Natural killer cell treated with Interleukin-12 subunit alpha and Interleukin-12 subunit beta and Interleukin-15 and Interleukin-18, amount 100 ng/mL, for 72 hours (primary cell): ENCODE data around the gene AGBL1. TPM values are rescaled to one million over a fixed set of nuclear protein-coding genes. Genes with fewer than 3 reads are reported as not detected.
"Not testable (repeated sequence)": the region's sequence is repeated elsewhere in the genome, so short reads cannot be mapped to it uniquely, and the experiment has no call there.

ENCODE experiments used
- ATAC-seq, 2 donors: fragments of 150-1000 bp; cut with Tn5 transposase in 1 of 2; sonication (Bioruptor Pico), chemical (Tn5 transposase) in 1 of 2; 2 replicates each; pipeline ENCODE4 v1.10.0; 2021
- DNase-seq: peaks from one replicate; pipeline ENCODE4 v3.0.0; 2022; ENCODE audit warnings: low spot score
- H3K27ac Mint-ChIP-seq, 2 donors: 1 replicate in 1 of 2; 2 replicates in 1 of 2; pipeline ENCODE4 v1.8.0; 2022; ENCODE audit warnings: mixed read lengths in 2 of 2, mild to moderate bottlenecking in 1 of 2, moderate library complexity in 1 of 2
- H3K27me3 Mint-ChIP-seq, 2 donors: 1 replicate in 1 of 2; 2 replicates in 1 of 2; pipeline ENCODE4 v1.8.0; 2022; ENCODE audit warnings: mixed read lengths in 2 of 2
- H3K36me3 Mint-ChIP-seq: one replicate; pipeline ENCODE4 v1.8.0; 2022; ENCODE audit warnings: mixed read lengths
- H3K4me1 Mint-ChIP-seq, 2 donors: 1 replicate in 1 of 2; 2 replicates in 1 of 2; pipeline ENCODE4 v1.8.0; 2022; ENCODE audit warnings: low read depth in 2 of 2, mixed read lengths in 2 of 2, mild to moderate bottlenecking in 1 of 2
- H3K4me3 Mint-ChIP-seq: one replicate; pipeline ENCODE4 v1.8.0; 2022; ENCODE audit warnings: mixed read lengths
- H3K9me3 Mint-ChIP-seq: 2 replicates; pipeline ENCODE4 v1.8.0; 2022; ENCODE audit warnings: mixed read lengths
- total RNA-seq, 2 donors: library from RNA; stranded (reverse); gene quantifications; one replicate each; pipeline ENCODE4 v1.2.3, GENCODE V29; 2022

Gene AGBL1
- total RNA-seq, 2 donors from 2014 or later, result not detected

DNA sequence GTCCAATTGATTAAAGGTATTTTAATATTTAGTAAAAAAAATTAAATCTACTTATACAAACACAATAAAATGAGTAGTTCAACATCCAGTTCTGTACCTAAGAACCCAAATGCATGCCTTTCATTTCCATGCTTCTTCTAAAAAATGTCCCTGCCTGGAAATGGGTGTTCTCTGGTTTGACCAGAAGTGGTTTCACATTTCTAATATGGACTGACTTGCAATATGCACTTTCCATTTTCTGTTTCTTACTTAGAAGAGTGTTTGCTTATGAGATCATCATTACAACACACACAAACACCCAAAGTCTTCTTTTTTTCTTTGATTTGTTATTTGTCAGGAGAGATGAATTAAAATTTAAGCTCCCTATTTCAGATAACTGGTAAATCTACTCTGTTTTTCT lies 879.6 kb downstream of the AGBL1 start:
- no peak for DNase-seq
- H3K4me3 Mint-ChIP-seq, result no peak overlapping the region
- H3K9me3 Mint-ChIP-seq, result peaks cover 5% of the 10 kb centered on the region
- H3K27ac Mint-ChIP-seq, result no peak overlapping the region
- H3K27me3 Mint-ChIP-seq, result peaks cover 0 to 8% of the 10 kb centered on the region in 2 donors
- no peaks in the 10 kb centered on the region for H3K36me3 Mint-ChIP-seq
- H3K4me1 Mint-ChIP-seq, result no peaks in the 10 kb centered on the region
- ATAC-seq, result no peak

- no peaks in the 10 kb centered on the region for H3K36me3 Mint-ChIP-seq
- no peak overlapping the region for H3K27ac Mint-ChIP-seq
- DNase-seq (no peak), ATAC-seq (no peak)
- H3K4me3 Mint-ChIP-seq, result no peak overlapping the region
- H3K27me3 Mint-ChIP-seq, result no peaks in the 10 kb centered on the region
- no peaks in the 10 kb centered on the region for H3K4me1 Mint-ChIP-seq
- H3K9me3 Mint-ChIP-seq, result peaks cover 5% of the 10 kb centered on the region
Measured at GRCh38 chr15:86961669-86962068, 882.0 kb downstream of the AGBL1 start.

DNA sequence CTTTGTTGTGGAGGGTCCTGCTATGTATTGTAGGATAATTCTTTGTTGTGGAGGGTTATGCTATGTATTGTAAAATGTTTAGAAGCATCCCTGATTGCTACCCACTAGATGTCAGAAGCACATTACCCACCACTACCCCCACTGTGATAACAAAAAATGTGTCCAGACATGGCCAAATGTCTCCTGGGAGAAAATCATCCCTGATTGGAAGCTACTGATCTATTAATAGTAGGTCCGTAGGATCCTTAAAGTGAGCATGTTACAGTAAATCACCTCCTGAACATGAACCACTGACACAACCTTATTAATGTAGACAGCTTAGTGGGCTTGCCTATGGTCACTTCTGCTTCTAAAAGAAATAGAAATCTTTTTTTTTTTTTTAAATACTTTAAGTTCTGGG lies 884.6 kb downstream of the AGBL1 start:
- DNase-seq (no peak), ATAC-seq (no peak)
- Mint-ChIP-seq H3K36me3 (no peaks in the 10 kb centered on the region), H3K9me3 (peaks cover 5% of the 10 kb centered on the region), H3K4me1 (no peaks in the 10 kb centered on the region), H3K4me3 (no peak overlapping the region), H3K27ac (no peak overlapping the region), H3K27me3 (no peaks in the 10 kb centered on the region)

GRCh38 chr15:86968244-86968643 lies 888.6 kb downstream of the AGBL1 start:
- Mint-ChIP-seq H3K27me3 (no peaks in the 10 kb centered on the region), H3K9me3 (peaks cover 6% of the 10 kb centered on the region), H3K36me3 (no peaks in the 10 kb centered on the region), H3K4me3 (no peak overlapping the region), H3K4me1 (no peaks in the 10 kb centered on the region), H3K27ac (no peak overlapping the region)
- DNase-seq (no peak), ATAC-seq (no peak)

DNA sequence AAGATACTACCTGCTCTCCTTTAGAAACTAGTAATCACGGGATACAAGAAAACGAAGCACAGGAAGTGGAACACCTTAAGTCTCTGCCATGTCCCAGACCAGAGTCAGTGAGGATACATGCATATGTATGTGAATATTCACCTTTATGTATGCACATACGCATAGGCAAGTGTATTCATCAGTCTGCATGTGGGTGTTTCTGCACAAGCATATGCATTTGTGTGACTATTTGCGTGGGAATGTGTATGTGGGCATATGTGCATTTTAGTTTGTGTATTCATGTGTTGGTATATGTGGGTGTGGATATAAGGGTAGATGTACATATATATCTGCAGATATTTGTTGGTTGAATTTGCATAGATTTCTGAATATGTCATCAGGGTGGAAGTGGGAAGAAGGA lies 889.7 kb downstream of the AGBL1 start:
- ATAC-seq (no peak), DNase-seq (no peak)
- H3K4me1 Mint-ChIP-seq, result no peaks in the 10 kb centered on the region
- H3K27me3 Mint-ChIP-seq, result no peaks in the 10 kb centered on the region
- peaks cover 4% of the 10 kb centered on the region for H3K9me3 Mint-ChIP-seq
- H3K36me3 Mint-ChIP-seq, result no peaks in the 10 kb centered on the region
- H3K27ac Mint-ChIP-seq, result no peak overlapping the region
- H3K4me3 Mint-ChIP-seq, result no peak overlapping the region

GRCh38 chr15:86973284-86973844 lies 893.7 kb downstream of the AGBL1 start:
- H3K4me1 Mint-ChIP-seq, result no peaks in the 10 kb centered on the region
- no peaks in the 10 kb centered on the region for H3K36me3 Mint-ChIP-seq
- H3K4me3 Mint-ChIP-seq, result no peak overlapping the region
- DNase-seq (no peak), ATAC-seq (no peak)
- H3K27me3 Mint-ChIP-seq, result no peaks in the 10 kb centered on the region
- H3K27ac Mint-ChIP-seq, result no peak overlapping the region
- peaks cover 4% of the 10 kb centered on the region for H3K9me3 Mint-ChIP-seq

DNA sequence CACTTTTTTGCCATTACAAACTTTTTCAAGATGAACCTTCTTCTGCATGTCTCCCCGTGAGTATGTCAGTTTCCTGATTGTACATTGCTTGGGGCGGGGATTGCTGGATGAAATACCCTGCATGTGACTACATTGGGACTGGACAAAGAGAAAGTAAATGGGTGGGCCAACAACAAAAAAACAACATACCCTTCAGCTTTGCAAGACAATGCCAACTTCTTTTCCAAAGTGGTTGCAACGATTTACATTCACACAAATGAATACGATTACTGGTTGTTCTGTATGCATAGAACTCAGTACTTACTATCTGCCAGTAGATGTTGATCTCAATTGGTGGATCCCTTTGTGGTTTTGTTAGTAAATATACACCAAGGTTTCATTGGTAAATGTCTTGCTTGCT lies 908.4 kb downstream of the AGBL1 start:
- no peak for ATAC-seq
- no peak overlapping the region for H3K27ac Mint-ChIP-seq
- peaks cover 2% of the 10 kb centered on the region for H3K9me3 Mint-ChIP-seq
- H3K27me3 Mint-ChIP-seq, result peaks cover 0 to 4% of the 10 kb centered on the region in 2 donors
- H3K36me3 Mint-ChIP-seq, result no peaks in the 10 kb centered on the region
- H3K4me1 Mint-ChIP-seq, result no peaks in the 10 kb centered on the region
- no peak for DNase-seq
- no peak overlapping the region for H3K4me3 Mint-ChIP-seq

DNA sequence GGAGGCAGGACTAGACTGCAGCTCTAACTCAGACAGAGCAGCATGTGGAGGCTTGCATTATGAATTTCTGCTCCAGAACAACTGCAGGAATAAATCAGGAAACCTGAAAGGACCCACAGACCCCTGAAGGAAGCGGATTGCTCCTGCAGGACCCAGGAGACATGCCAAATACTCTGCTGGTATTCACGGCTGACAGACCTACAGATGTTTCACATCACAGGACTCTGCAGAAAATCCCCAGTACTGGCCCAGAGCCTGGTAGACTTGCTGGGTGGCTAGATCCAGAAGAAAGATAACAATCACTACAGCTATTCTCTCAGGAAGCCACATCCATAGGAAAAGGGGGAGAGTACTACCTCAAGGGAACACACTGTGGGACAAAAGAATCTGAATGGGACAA lies 942.1 kb downstream of the AGBL1 start:
- H3K9me3 Mint-ChIP-seq, result peaks cover 38% of the 10 kb centered on the region
- peaks cover 18% of the 10 kb centered on the region for H3K36me3 Mint-ChIP-seq
- ATAC-seq (no peak), DNase-seq (no peak)
- H3K4me3 Mint-ChIP-seq, result no peak overlapping the region
- no peak overlapping the region for H3K27ac Mint-ChIP-seq
- no peaks in the 10 kb centered on the region for H3K27me3 Mint-ChIP-seq
- no peaks in the 10 kb centered on the region for H3K4me1 Mint-ChIP-seq

GRCh38 chr15:87031540-87032230 lies 952.0 kb downstream of the AGBL1 start:
- Mint-ChIP-seq H3K36me3 (no peaks in the 10 kb centered on the region), H3K4me1 (no peaks in the 10 kb centered on the region), H3K9me3 (peaks cover 3% of the 10 kb centered on the region), H3K27ac (no peak overlapping the region), H3K4me3 (no peak overlapping the region), H3K27me3 (no peaks in the 10 kb centered on the region)
- ATAC-seq (no peak), DNase-seq (no peak)

- H3K36me3 Mint-ChIP-seq, result no peaks in the 10 kb centered on the region
- no peaks in the 10 kb centered on the region for H3K4me1 Mint-ChIP-seq
- no peaks in the 10 kb centered on the region for H3K27me3 Mint-ChIP-seq
- DNase-seq, result no peak
- H3K27ac Mint-ChIP-seq, result no peak overlapping the region
- H3K4me3 Mint-ChIP-seq, result no peak overlapping the region
- no peak for ATAC-seq
- H3K9me3 Mint-ChIP-seq, result peaks cover 3% of the 10 kb centered on the region
Measured at GRCh38 chr15:87032295-87032694, 952.6 kb downstream of the AGBL1 start.

DNA sequence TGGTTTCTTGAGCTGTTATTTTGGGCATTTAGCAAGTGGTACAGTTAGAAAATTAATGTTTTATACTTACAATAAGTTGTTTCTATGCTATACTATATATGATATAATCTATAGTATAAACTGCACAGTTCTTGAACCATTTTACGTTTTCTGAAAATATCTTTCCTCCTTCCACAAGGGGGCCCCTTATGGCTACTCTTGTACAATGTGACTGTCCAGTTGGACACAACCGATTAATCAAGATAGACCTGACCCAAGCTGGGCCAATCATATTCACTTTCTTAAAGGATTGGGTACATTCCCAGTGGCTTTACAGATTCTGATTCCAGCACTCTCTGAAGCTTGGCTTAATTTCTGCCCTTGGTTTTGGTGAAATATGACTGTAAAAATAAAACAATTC lies 953.4 kb downstream of the AGBL1 start:
- Mint-ChIP-seq H3K4me1 (no peaks in the 10 kb centered on the region), H3K36me3 (no peaks in the 10 kb centered on the region), H3K27ac (no peak overlapping the region), H3K9me3 (no peaks in the 10 kb centered on the region), H3K27me3 (no peaks in the 10 kb centered on the region), H3K4me3 (no peak overlapping the region)
- ATAC-seq, result no peak
- DNase-seq, result no peak

DNA sequence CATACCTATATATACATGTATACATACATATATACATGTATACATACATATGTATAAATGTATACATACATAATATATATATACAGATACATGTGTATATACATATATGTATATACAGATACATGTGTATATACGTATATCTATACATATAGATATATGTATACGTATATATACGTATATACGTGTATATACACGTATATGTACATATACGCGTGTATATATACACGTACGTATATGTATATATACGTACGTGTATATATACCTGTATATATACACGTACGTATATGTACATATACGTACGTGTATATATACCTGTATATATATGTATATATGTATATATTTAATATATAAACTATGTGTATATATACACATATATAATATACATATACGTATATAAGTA lies 955.2 kb downstream of the AGBL1 start:
- ATAC-seq (no peak), DNase-seq (no peak)
- Mint-ChIP-seq H3K9me3 (peaks cover 4% of the 10 kb centered on the region), H3K36me3 (no peaks in the 10 kb centered on the region), H3K4me1 (no peaks in the 10 kb centered on the region), H3K27ac (no peak overlapping the region), H3K4me3 (no peak overlapping the region), H3K27me3 (no peaks in the 10 kb centered on the region)

DNA sequence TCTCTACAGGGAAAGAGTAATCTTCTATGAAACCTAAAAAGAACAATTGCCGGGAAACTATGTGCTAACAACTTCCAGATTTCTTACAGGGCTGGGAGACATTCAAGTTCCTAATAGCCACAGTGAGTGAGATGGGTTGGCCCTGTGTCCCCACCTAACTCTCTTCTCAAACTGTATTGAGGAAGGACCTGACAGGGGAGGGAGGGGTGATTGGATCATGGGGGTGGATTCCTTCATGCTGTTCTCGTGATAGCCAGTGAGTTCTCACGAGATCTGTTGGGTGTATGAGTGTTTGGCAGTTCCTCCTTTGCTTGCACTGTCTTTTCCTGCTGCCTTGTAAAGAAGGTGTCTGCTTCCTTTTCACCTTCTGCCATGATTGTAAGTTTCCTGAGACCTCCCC lies 958.7 kb downstream of the AGBL1 start:
- H3K36me3 Mint-ChIP-seq, result no peaks in the 10 kb centered on the region
- no peaks in the 10 kb centered on the region for H3K27me3 Mint-ChIP-seq
- no peak for ATAC-seq
- DNase-seq, result no peak
- peaks cover 4% of the 10 kb centered on the region for H3K9me3 Mint-ChIP-seq
- H3K4me1 Mint-ChIP-seq, result no peaks in the 10 kb centered on the region
- no peak overlapping the region for H3K27ac Mint-ChIP-seq
- no peak overlapping the region for H3K4me3 Mint-ChIP-seq

DNA sequence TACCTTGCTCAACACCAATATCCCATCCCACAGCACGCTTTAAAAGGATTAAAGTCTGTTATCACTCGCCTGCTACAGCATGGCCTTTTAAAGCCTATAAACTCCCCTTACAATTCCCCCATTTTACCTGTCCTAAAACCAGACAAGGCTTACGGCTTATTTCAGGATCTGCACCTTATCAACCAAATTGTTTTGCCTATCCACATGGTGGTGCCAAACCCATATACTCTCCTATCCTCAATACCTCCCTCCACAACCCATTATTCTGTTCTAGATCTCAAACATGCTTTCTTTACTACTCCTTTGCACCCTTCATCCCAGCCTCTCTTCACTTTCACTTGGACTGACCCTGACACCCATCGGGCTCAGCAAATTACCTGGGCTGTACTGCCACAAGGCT lies 962.9 kb downstream of the AGBL1 start:
- DNase-seq, H3K36me3 Mint-ChIP-seq, H3K27me3 Mint-ChIP-seq, H3K4me1 Mint-ChIP-seq, ATAC-seq, H3K4me3 Mint-ChIP-seq, H3K9me3 Mint-ChIP-seq, H3K27ac Mint-ChIP-seq: not testable (repeated sequence)

DNA sequence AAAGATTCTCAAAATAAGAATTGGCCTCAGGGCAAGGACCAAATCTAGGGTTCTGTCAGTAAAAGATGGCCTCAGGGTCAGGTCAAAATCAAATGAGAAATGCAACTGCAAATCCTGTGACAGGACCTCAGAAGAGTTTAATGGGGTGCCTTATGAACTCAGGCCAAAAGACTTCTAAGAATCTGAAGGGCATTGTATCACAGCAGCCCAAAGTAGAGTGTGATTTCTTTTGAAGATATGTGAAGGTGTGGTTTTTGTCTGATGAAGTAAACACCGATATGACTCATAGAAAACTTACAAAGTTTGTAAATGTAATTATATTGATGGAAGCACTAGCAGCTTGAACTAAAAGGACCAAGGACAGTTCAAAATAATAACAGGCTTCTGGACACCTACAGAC lies 966.1 kb downstream of the AGBL1 start:
- no peaks in the 10 kb centered on the region for H3K4me1 Mint-ChIP-seq
- no peaks in the 10 kb centered on the region for H3K9me3 Mint-ChIP-seq
- H3K27ac Mint-ChIP-seq, result no peak overlapping the region
- ATAC-seq (no peak), DNase-seq (no peak)
- no peaks in the 10 kb centered on the region for H3K27me3 Mint-ChIP-seq
- no peak overlapping the region for H3K4me3 Mint-ChIP-seq
- H3K36me3 Mint-ChIP-seq, result no peaks in the 10 kb centered on the region
